ENCODE measurements around the gene SAC3D1.

The SAC3D1 gene

GRCh38 chr11:65059959-65060824 is 19.2 kb downstream of the SAC3D1 start:
- no peak for DNase-seq (ENCODE audit: low read depth, low spot score)

- no peak for DNase-seq (ENCODE audit: low read depth, low spot score)
These were observed 20.0 kb downstream of the SAC3D1 start for GRCh38 chr11:65060913-65061408.

GRCh38 chr11:65063532-65063931 is 22.5 kb downstream of the SAC3D1 start:
- no peak for DNase-seq (ENCODE audit: low read depth, low spot score)

GRCh38 chr11:65064847-65065240 is 23.8 kb downstream of the SAC3D1 start:
- no peak for DNase-seq (ENCODE audit: low read depth, low spot score)

- no peak for DNase-seq (ENCODE audit: low read depth, low spot score)
These were observed 24.8 kb downstream of the SAC3D1 start for GRCh38 chr11:65065851-65066250.

GRCh38 chr11:65066315-65066714 is 25.3 kb downstream of the SAC3D1 start:
- DNase-seq (ENCODE audit: low read depth, low spot score), result no peak

- DNase-seq (ENCODE audit: low read depth, low spot score), result no peak
These were observed 25.8 kb downstream of the SAC3D1 start for GRCh38 chr11:65066805-65067291.

- no peak for DNase-seq (ENCODE audit: low read depth, low spot score)
These were observed 26.4 kb downstream of the SAC3D1 start for GRCh38 chr11:65067446-65067845.

GRCh38 chr11:65069217-65069616 is 28.2 kb downstream of the SAC3D1 start:
- no peak for DNase-seq (ENCODE audit: low read depth, low spot score)

- DNase-seq (ENCODE audit: low read depth, low spot score), result no peak
These were observed 31.1 kb downstream of the SAC3D1 start for GRCh38 chr11:65071907-65072630.

- DNase-seq (ENCODE audit: low read depth, low spot score), result no peak
These were observed 31.6 kb downstream of the SAC3D1 start for GRCh38 chr11:65072631-65072966.

GRCh38 chr11:65077451-65077850 is 36.4 kb downstream of the SAC3D1 start:
- no peak for DNase-seq (ENCODE audit: low read depth, low spot score)

GRCh38 chr11:65078151-65078550 is 37.1 kb downstream of the SAC3D1 start:
- DNase-seq (ENCODE audit: low read depth, low spot score), result peak; percentile 39

- no peak for DNase-seq (ENCODE audit: low read depth, low spot score)
These were observed 37.9 kb downstream of the SAC3D1 start for GRCh38 chr11:65078786-65079342.

- no peak for DNase-seq (ENCODE audit: low read depth, low spot score)
These were observed 42.3 kb downstream of the SAC3D1 start for GRCh38 chr11:65083134-65083833.

- DNase-seq (ENCODE audit: low read depth, low spot score), result peak; percentile 94
These were observed 43.0 kb downstream of the SAC3D1 start, which contains the start of the genes CDCA5 and ZFPL1 for GRCh38 chr11:65083834-65084597. CDCA5 (minus strand) TSS chr11:65084040; CDS start chr11:65083978, 62 bp downstream. ZFPL1 (plus strand) TSS chr11:65084222; CDS start chr11:65084699, 477 bp downstream.

- DNase-seq (ENCODE audit: low read depth, low spot score), result no peak
These were observed 43.8 kb downstream of the SAC3D1 start for GRCh38 chr11:65084598-65085375.

GRCh38 chr11:65085446-65085845 is 44.4 kb downstream of the SAC3D1 start:
- DNase-seq (ENCODE audit: low read depth, low spot score), result no peak

GRCh38 chr11:65086809-65087208 is 45.8 kb downstream of the SAC3D1 start:
- DNase-seq (ENCODE audit: low read depth, low spot score), result no peak

- DNase-seq (ENCODE audit: low read depth, low spot score), result no peak
These were observed 46.2 kb downstream of the SAC3D1 start for GRCh38 chr11:65087216-65087615.
